ENCODE data around the gene APOB.

DNA sequence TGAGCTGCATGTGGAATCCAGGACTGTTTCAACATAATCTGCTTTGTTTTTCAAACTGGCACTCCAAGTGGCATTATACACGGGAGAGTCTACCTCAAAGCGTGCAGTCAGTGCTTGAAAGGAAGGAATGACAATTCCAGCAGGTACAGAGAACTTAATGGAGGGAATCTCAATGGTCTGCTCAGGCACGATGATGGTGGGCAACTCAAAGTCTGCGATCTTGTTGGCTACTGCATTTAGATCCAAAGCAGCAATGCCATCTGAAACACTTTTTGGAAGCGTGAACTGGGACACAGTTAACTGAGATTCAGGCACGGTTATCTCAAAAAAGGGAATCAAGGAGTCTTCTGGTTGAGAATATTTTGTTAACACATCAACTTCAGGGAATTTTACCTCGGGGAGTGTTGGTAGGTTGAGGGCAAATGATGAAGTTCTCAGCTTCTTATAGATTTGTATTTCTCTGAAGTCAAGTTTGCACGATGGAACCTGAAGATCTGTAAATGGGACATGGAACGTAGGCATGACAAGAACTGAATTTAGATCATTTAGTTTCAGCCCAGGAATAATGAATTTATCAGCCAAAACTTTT, 38.7 kb downstream of the APOB start:
- TF ChIP-seq, protein P1, sequence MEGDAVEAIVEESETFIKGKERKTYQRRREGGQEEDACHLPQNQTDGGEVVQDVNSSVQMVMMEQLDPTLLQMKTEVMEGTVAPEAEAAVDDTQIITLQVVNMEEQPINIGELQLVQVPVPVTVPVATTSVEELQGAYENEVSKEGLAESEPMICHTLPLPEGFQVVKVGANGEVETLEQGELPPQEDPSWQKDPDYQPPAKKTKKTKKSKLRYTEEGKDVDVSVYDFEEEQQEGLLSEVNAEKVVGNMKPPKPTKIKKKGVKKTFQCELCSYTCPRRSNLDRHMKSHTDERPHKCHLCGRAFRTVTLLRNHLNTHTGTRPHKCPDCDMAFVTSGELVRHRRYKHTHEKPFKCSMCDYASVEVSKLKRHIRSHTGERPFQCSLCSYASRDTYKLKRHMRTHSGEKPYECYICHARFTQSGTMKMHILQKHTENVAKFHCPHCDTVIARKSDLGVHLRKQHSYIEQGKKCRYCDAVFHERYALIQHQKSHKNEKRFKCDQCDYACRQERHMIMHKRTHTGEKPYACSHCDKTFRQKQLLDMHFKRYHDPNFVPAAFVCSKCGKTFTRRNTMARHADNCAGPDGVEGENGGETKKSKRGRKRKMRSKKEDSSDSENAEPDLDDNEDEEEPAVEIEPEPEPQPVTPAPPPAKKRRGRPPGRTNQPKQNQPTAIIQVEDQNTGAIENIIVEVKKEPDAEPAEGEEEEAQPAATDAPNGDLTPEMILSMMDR (conservative IDR thresholded peaks at IDR 0.05) = no peak
- no peak for TF ChIP-seq ZFX (IDR thresholded peaks at IDR 0.05)

Measured in C4-2B (cell line).